Activated T-cell treated with anti-CD3 and anti-CD28 coated beads for 48 hours (primary cell): ENCODE results near the gene AHCYL2.
"Not testable (repeated sequence)": the region's sequence is repeated elsewhere in the genome, so short reads cannot be mapped to it uniquely, and the experiment has no call there.

ENCODE experiments used
- DNase-seq: peaks from one replicate; pipeline ENCODE4 v3.0.0-alpha.2; 2020; ENCODE audit warnings: low read depth

AHCYL2 gene

GRCh38 chr7:129426482-129426881 is 201.7 kb downstream of the AHCYL2 start:
- no peak for DNase-seq

GRCh38 chr7:129427526-129428045 is 202.8 kb downstream of the AHCYL2 start:
- DNase-seq, result no peak

GRCh38 chr7:129431911-129432643 is 207.2 kb downstream of the AHCYL2 start:
- DNase-seq, result no peak

GRCh38 chr7:129433847-129434674 is 209.2 kb downstream of the AHCYL2 start, which contains the start of gene STRIP2:
Gene STRIP2, plus strand, starts transcription at chr7:129434432. Its CDS starts 41 bp downstream, at chr7:129434473.
- DNase-seq, result peak; percentile 93

GRCh38 chr7:129434675-129435318 is 210.0 kb downstream of the AHCYL2 start:
- no peak for DNase-seq

GRCh38 chr7:129435414-129435829 is 210.6 kb downstream of the AHCYL2 start:
- DNase-seq, result no peak

- DNase-seq, result no peak
Measured at GRCh38 chr7:129436335-129436923, 211.6 kb downstream of the AHCYL2 start.

GRCh38 chr7:129437190-129437589 is 212.4 kb downstream of the AHCYL2 start:
- no peak for DNase-seq

GRCh38 chr7:129438281-129438838 is 213.5 kb downstream of the AHCYL2 start:
- no peak for DNase-seq

GRCh38 chr7:129438839-129439651 is 214.2 kb downstream of the AHCYL2 start:
- peak; percentile 55 for DNase-seq

GRCh38 chr7:129439963-129440625 is 215.3 kb downstream of the AHCYL2 start:
- DNase-seq, result no peak

GRCh38 chr7:129443612-129444011 is 218.8 kb downstream of the AHCYL2 start:
- no peak for DNase-seq

GRCh38 chr7:129444776-129445175 is 219.9 kb downstream of the AHCYL2 start:
- DNase-seq, result not testable (repeated sequence)

GRCh38 chr7:129446925-129447324 is 222.1 kb downstream of the AHCYL2 start:
- DNase-seq, result not testable (repeated sequence)

- DNase-seq, result not testable (repeated sequence)
Measured at GRCh38 chr7:129447445-129447844, 222.6 kb downstream of the AHCYL2 start.

GRCh38 chr7:129448608-129449007 is 223.8 kb downstream of the AHCYL2 start:
- DNase-seq, result not testable (repeated sequence)

- no peak for DNase-seq
Measured at GRCh38 chr7:129450295-129450694, 225.5 kb downstream of the AHCYL2 start.

GRCh38 chr7:129452589-129453231 is 227.9 kb downstream of the AHCYL2 start:
- DNase-seq, result no peak

GRCh38 chr7:129453510-129454248 is 228.8 kb downstream of the AHCYL2 start:
- no peak for DNase-seq
